OCI-LY7 (cell line): Measurements from ENCODE around the gene SCG3. TPM values are rescaled to one million over a fixed set of nuclear protein-coding genes. Genes with fewer than 3 reads are reported as not detected.
A peak's percentile ranks its signal among the peaks of the same experiment; 100 is the strongest.

ENCODE experiments used
- BruUV-seq: library from RNA; stranded (reverse); fragments of 400-500 nt; replicated peaks from 2 replicates; lab custom pipeline; 2021; lab: Mats Ljungman, UMichigan
- CTCF ChIA-PET: fragments of 300-600 bp; sonication (Branson Sonifier 250); formaldehyde crosslinking; loops from one replicate; lab custom pipeline; 2022; ENCODE audit warnings: antibody characterized with exemption; ENCODE audit not compliant: unreplicated experiment; lab: Charles Lee
- POLR2A ChIA-PET: fragments of 300-600 bp; sonication (Branson Sonifier 250); formaldehyde crosslinking; loops from one replicate; lab custom pipeline; 2022; ENCODE audit warnings: antibody characterized with exemption; lab: Charles Lee
- DNase-seq: peaks from one replicate; pipeline ENCODE4 v3.0.0-alpha.2; 2015; ENCODE audit warnings: low spot score
- H2AFZ ChIP-seq: fragments of 200-600 bp; sonication (generic), shearing (Covaris generic); 2 replicates; pipeline ENCODE4 v1.6.1; 2014; ENCODE audit warnings: mild to moderate bottlenecking, antibody characterized with exemption, low read length, moderate library complexity
- H3K27ac ChIP-seq: fragments of 200-600 bp; sonication (generic); 2 replicates; pipeline ENCODE4 v1.5.1; 2014; ENCODE audit warnings: mixed run types, low read depth, mild to moderate bottlenecking, moderate library complexity, low read length, inconsistent platforms; ENCODE audit not compliant: poor library complexity, severe bottlenecking
- H3K36me3 ChIP-seq: fragments of 200-600 bp; sonication (generic); 2 replicates; pipeline ENCODE4 v1.6.1; 2014; ENCODE audit warnings: mild to moderate bottlenecking, antibody characterized with exemption, low read length, moderate library complexity, mixed read lengths; ENCODE audit not compliant: insufficient read depth
- H3K4me1 ChIP-seq: fragments of 200-600 bp; sonication (generic); 2 replicates; pipeline ENCODE4 v1.5.1; 2014; ENCODE audit warnings: mild to moderate bottlenecking, low read length; ENCODE audit not compliant: insufficient read depth, poor library complexity, severe bottlenecking
- H3K4me2 ChIP-seq: fragments of 200-600 bp; sonication (generic); 2 replicates; pipeline ENCODE4 v1.6.1; 2014; ENCODE audit warnings: mild to moderate bottlenecking, low read length
- H3K4me3 ChIP-seq: fragments of 200-600 bp; sonication (generic); 2 replicates; pipeline ENCODE4 v1.5.1; 2014; ENCODE audit warnings: mild to moderate bottlenecking, low read depth, low read length; ENCODE audit not compliant: poor library complexity, severe bottlenecking
- H3K79me2 ChIP-seq: fragments of 200-600 bp; sonication (generic); 2 replicates; pipeline ENCODE4 v1.6.1; 2016; ENCODE audit warnings: low read depth, mild to moderate bottlenecking, low read length, moderate library complexity, mixed read lengths; ENCODE audit not compliant: insufficient read depth
- H3K9me2 ChIP-seq: fragments of 200-600 bp; sonication (generic); 2 replicates; pipeline ENCODE4 v1.6.1; 2016; ENCODE audit warnings: mild to moderate bottlenecking, low read length, mixed read lengths; ENCODE audit not compliant: insufficient read depth
- H3K9me3 ChIP-seq: fragments of 200-600 bp; sonication (generic); 2 replicates; pipeline ENCODE4 v1.6.1; 2014; ENCODE audit warnings: mild to moderate bottlenecking, mixed run types, low read length, mixed read lengths
- H4K20me1 ChIP-seq: fragments of 200-600 bp; sonication (generic); 2 replicates; pipeline ENCODE4 v1.6.1; 2014; ENCODE audit warnings: mild to moderate bottlenecking, antibody characterized with exemption, low read length, moderate library complexity, mixed read lengths; ENCODE audit not compliant: insufficient read depth
- CTCF ChIP-seq: fragments of 200-600 bp; sonication (generic); conservative IDR thresholded peaks from 2 replicates; pipeline ENCODE4 v1.5.1; 2014; ENCODE audit warnings: mild to moderate bottlenecking, antibody characterized with exemption, low read length, moderate library complexity, mixed read lengths
- EZH2phosphoT487 ChIP-seq: fragments of 200-600 bp; sonication (generic); IDR thresholded peaks from 2 replicates; pipeline ENCODE4 v1.6.1; 2018; ENCODE audit warnings: low read depth, borderline replicate concordance, mild to moderate bottlenecking, mixed run types, antibody characterized with exemption, low read length, moderate library complexity, mixed read lengths
- intact Hi-C: fragments of 100-400 bp; cut with micrococcal nuclease; formaldehyde crosslinking; loops from one replicate; pipeline ENCODE4 v1.10.0; 2022; ENCODE audit not compliant: unreplicated experiment
- total RNA-seq, 2 experiments: library from RNA; depleted of rRNA in 1 of 2; stranded (reverse); fragments of >200 nt in 1 of 2; shearing (Covaris generic) in 1 of 2; gene quantifications; 2 replicates each; pipeline ENCODE4 v1.2.3, GENCODE V29; 2014 to 2022

The SCG3 gene
- total RNA-seq, 2 experiments from 2014 or later = not detected

- H3K4me1 ChIP-seq = peaks cover 10% of the 10 kb centered on the region
- ChIA-PET CTCF (no interaction called here), POLR2A (interaction anchor here (0.6 kb wide), 1 partner anchor 26 kb away, joined by 4 read pairs; no protein-coding TSS in a partner anchor)
- no TSS peak for BruUV-seq
- no peaks in the 10 kb centered on the region for H3K9me3 ChIP-seq
- TF ChIP-seq EZH2phosphoT487 (no peak), CTCF (no peak)
- no peak overlapping the region for H2AFZ ChIP-seq
- H3K4me2 ChIP-seq = peak overlapping the region; percentile 65
- no peaks in the 10 kb centered on the region for H4K20me1 ChIP-seq
- DNase-seq = no peak
- intact Hi-C loops = loop anchor here (10.0 kb wide), 1 partner anchor 82 kb away; no protein-coding TSS in a partner anchor
- H3K79me2 ChIP-seq = no peaks in the 10 kb centered on the region
- peak overlapping the region; percentile 47 for H3K4me3 ChIP-seq
- no peaks in the 10 kb centered on the region for H3K9me2 ChIP-seq
- H3K36me3 ChIP-seq = no peaks in the 10 kb centered on the region
- no peak overlapping the region for H3K27ac ChIP-seq
Measured at GRCh38 chr15:51736751-51737521, 55.6 kb downstream of the SCG3 start.

DNA sequence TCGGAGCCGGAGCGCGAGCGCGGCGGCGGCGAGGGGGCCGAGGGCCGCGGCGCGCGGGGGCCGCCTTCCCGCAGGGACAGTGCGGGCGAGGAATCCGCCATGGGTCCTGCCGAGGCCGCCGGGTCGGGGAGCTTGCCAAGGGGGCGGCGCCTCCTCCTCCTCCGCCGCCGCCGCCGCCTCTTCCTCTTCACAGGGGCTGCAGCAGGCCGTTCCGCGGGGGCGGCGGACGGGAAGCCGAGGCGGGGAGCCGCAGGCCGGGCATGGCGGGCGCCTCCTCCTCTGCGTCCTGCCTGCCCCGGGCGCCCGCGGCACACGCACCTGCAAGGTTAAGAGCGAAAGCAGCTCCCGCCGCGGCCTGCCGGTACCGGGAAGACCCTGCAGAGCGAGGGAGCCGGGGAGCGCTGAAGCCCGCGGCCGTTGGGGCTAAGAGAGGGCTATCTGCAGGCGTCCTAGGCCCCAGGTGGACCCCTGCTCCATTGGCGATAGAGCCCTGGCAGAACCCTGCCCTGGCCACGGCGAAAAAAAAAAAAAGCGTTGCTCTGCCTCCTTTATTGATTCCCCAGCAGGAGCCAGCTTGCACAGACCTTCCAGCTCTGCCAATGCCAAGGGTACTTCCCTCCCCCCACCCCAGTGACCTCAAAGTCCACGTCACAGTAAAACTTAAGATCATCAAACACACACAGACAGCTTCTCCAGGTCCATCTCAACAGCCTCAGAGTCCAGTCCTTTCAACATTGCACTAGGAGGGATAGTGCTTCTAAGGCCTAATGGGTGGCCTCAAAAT lies 56.4 kb downstream of the SCG3 start, which contains the start of gene LYSMD2:
Gene LYSMD2, minus strand, starts transcription at position 134 of the 784 bp plus-strand sequence. Its CDS starts 33 bp downstream, at position 101.
- BruUV-seq = no TSS peak
- Histone ChIP-seq H3K4me3 (peak within 1 kb of the TSS; percentile 47), H3K4me1 (peaks cover 2% of the 10 kb centered on the region), H3K36me3 (no peaks in the 10 kb centered on the region), H3K9me3 (no peaks in the 10 kb centered on the region), H3K27ac (no peak within 1 kb of the TSS), H3K4me2 (peak within 1 kb of the TSS; percentile 65), H3K9me2 (no peaks in the 10 kb centered on the region), H2AFZ (no peak within 1 kb of the TSS), H3K79me2 (no peaks in the 10 kb centered on the region), H4K20me1 (no peaks in the 10 kb centered on the region)
- POLR2A ChIA-PET = no interaction called here
- peak; percentile 30 for DNase-seq
- CTCF ChIA-PET = no interaction called here
- intact Hi-C loops = loop anchor here (10.0 kb wide), 1 partner anchor 83 kb away; no protein-coding TSS in a partner anchor
- TF ChIP-seq CTCF = no peak
- TF ChIP-seq EZH2phosphoT487 = 0 out of 2 replicates have a peak, but pooled peaks have one; percentile 39
